SK-N-SH (cell line): Measurements from ENCODE around the gene SOX11. TPM values are rescaled to one million over a fixed set of nuclear protein-coding genes. Genes with fewer than 3 reads are reported as not detected.

Experiments
- CTCF ChIA-PET: fragments of 300-600, 350-600 bp; formaldehyde crosslinking; extraction: SDS; loops from one replicate; lab custom pipeline; 2021; lab: Yijun Ruan, JAX
- POLR2A ChIA-PET: fragments of 350-600 bp; sonication (Branson Sonifier 250); formaldehyde crosslinking; extraction: SDS; loops from one replicate; lab custom pipeline; 2020; ENCODE audit warnings: antibody characterized with exemption, inconsistent platforms; lab: Yijun Ruan, JAX
- DNase-seq: peaks from one replicate; pipeline ENCODE4 v3.0.0; 2012
- H2AFZ ChIP-seq: fragments of 200-600 bp; sonication (generic); 2 replicates; pipeline ENCODE4 v1.8.1; 2016; ENCODE audit warnings: antibody characterized with exemption, mild to moderate bottlenecking, low read depth
- H3F3A ChIP-seq: fragments of 200-600 bp; sonication (generic); replicated peaks from 2 replicates; pipeline ENCODE3; 2016; ENCODE audit warnings: antibody characterized with exemption, mild to moderate bottlenecking; ENCODE audit not compliant: insufficient read depth
- H3K27ac ChIP-seq, 2 experiments: fragments of 200-500 bp in 1 of 2; fragments of 200-600 bp in 1 of 2; sonication (Bioruptor generic) in 1 of 2; sonication (generic), shearing (Covaris generic) in 1 of 2; 2 replicates each; pipeline versions ENCODE4 v1.5.1 to v1.6.1; 2014 to 2016; ENCODE audit warnings: low read depth in 2 of 2, inconsistent platforms in 1 of 2, low read length in 1 of 2, mild to moderate bottlenecking in 1 of 2, mixed read lengths in 1 of 2
- H3K27me3 ChIP-seq: fragments of 200-600 bp; sonication (generic), shearing (Covaris generic); 2 replicates; pipeline ENCODE4 v1.6.1; 2016; ENCODE audit warnings: mixed run types; ENCODE audit not compliant: insufficient read depth
- H3K36me3 ChIP-seq, 2 experiments: fragments of 200-500 bp in 1 of 2; fragments of 200-600 bp in 1 of 2; sonication (Bioruptor generic) in 1 of 2; sonication (generic) in 1 of 2; replicated peaks in 1 of 2; 2 replicates each; pipeline versions ENCODE3 to v1.5.1; 2014 to 2016; ENCODE audit warnings: low read length in 1 of 2, mild to moderate bottlenecking in 1 of 2; ENCODE audit not compliant: insufficient read depth in 2 of 2, control insufficient read depth in 1 of 2
- H3K4me1 ChIP-seq, 2 experiments: fragments of 200-500 bp in 1 of 2; fragments of 200-600 bp in 1 of 2; sonication (Bioruptor generic) in 1 of 2; sonication (generic), shearing (Covaris generic) in 1 of 2; 2 replicates each; pipeline versions ENCODE4 v1.5.1 to v1.6.1; 2014 to 2016; ENCODE audit warnings: low read depth in 1 of 2, low read length in 1 of 2, mixed run types in 1 of 2; ENCODE audit not compliant: insufficient read depth in 2 of 2, control insufficient read depth in 1 of 2
- H3K4me2 ChIP-seq: fragments of 200-600 bp; sonication (generic), shearing (Covaris generic); 2 replicates; pipeline ENCODE4 v1.6.1; 2017; ENCODE audit warnings: mixed run types
- H3K4me3 ChIP-seq, 2 experiments: fragments of 200-500 bp in 1 of 2; fragments of 200-600 bp in 1 of 2; sonication (Bioruptor generic) in 1 of 2; sonication (generic), shearing (Covaris generic) in 1 of 2; 2 replicates each; pipeline versions ENCODE4 v1.5.1 to v1.8.1; 2014 to 2016; ENCODE audit warnings: low read depth in 2 of 2, inconsistent platforms in 1 of 2, low read length in 1 of 2, mild to moderate bottlenecking in 1 of 2, mixed read lengths in 1 of 2, moderate library complexity in 1 of 2
- H3K79me2 ChIP-seq: fragments of 200-600 bp; sonication (generic); 2 replicates; pipeline ENCODE4 v1.8.1; 2017; ENCODE audit warnings: mild to moderate bottlenecking; ENCODE audit not compliant: insufficient read depth
- H3K9ac ChIP-seq: fragments of 200-600 bp; sonication (generic); 2 replicates; pipeline ENCODE4 v1.6.1; 2017; ENCODE audit warnings: mixed run types
- H3K9me2 ChIP-seq: fragments of 200-600 bp; sonication (generic); 2 replicates; pipeline ENCODE4 v1.6.1; 2017; ENCODE audit warnings: mixed run types
- H3K9me3 ChIP-seq: fragments of 200-600 bp; sonication (generic); 2 replicates; pipeline ENCODE4 v1.6.1; 2017; ENCODE audit warnings: mixed run types, mild to moderate bottlenecking, moderate library complexity
- H4K20me1 ChIP-seq: fragments of 200-600 bp; sonication (generic); 2 replicates; pipeline ENCODE4 v1.6.1; 2017; ENCODE audit warnings: mild to moderate bottlenecking, mixed run types; ENCODE audit not compliant: insufficient read depth
- CHD2 ChIP-seq: fragments of 150-350 bp; IDR thresholded peaks from 2 replicates; pipeline ENCODE4 v1.6.1; 2018; ENCODE audit warnings: low read length; ENCODE audit not compliant: partially characterized antibody
- ELF1 ChIP-seq: IDR thresholded peaks from 2 replicates; pipeline ENCODE4 v1.4.0; 2012
- EP300 ChIP-seq, 2 experiments: IDR thresholded peaks; 2 replicates each; pipeline versions ENCODE4 v1.4.0 to v1.6.1; 2012; ENCODE audit warnings: borderline replicate concordance in 1 of 2, low read depth in 1 of 2, low read length in 1 of 2
- FOXJ3 ChIP-seq: sonication (generic); formaldehyde crosslinking; IDR thresholded peaks from 2 replicates; pipeline ENCODE4 v1.5.1; 2020; ENCODE audit warnings: mild to moderate bottlenecking, missing genetic modification reagents
- FOXM1 ChIP-seq: IDR thresholded peaks from 2 replicates; pipeline ENCODE4 v1.4.0; 2012; ENCODE audit warnings: low read depth, mild to moderate bottlenecking
- GABPA ChIP-seq: IDR thresholded peaks from 2 replicates; pipeline ENCODE4 v1.4.0; 2012; ENCODE audit warnings: low read depth, mild to moderate bottlenecking
- GATA2 ChIP-seq: sonication (generic); formaldehyde crosslinking; IDR thresholded peaks from 2 replicates; pipeline ENCODE4 v1.5.0; 2020; ENCODE audit warnings: mild to moderate bottlenecking, missing genetic modification reagents
- MXI1 ChIP-seq: IDR thresholded peaks from 2 replicates; pipeline ENCODE4 v1.6.1; 2012; ENCODE audit warnings: mild to moderate bottlenecking, low read depth, low read length, improper control_type of control experiment
- NRF1 ChIP-seq: IDR thresholded peaks from 2 replicates; pipeline ENCODE4 v1.6.1; 2012; ENCODE audit warnings: low read depth, mild to moderate bottlenecking, low read length
- RCOR1 ChIP-seq: fragments of 150-350 bp; IDR thresholded peaks from 2 replicates; pipeline ENCODE4 v1.6.1; 2017; ENCODE audit warnings: antibody characterized with exemption, low read length
- REST ChIP-seq: IDR thresholded peaks from 2 replicates; pipeline ENCODE4 v1.6.1; 2012; ENCODE audit warnings: mild to moderate bottlenecking, low read depth, low read length, moderate library complexity
- RFX5 ChIP-seq: IDR thresholded peaks from 2 replicates; pipeline ENCODE4 v1.6.1; 2012; ENCODE audit warnings: mild to moderate bottlenecking, improper control_type of control experiment, low read length
- RXRA ChIP-seq: IDR thresholded peaks from 2 replicates; pipeline ENCODE4 v1.4.0; 2012; ENCODE audit warnings: low read depth, mild to moderate bottlenecking, borderline replicate concordance
- SIN3A ChIP-seq: IDR thresholded peaks from 2 replicates; pipeline ENCODE4 v1.6.1; 2012; ENCODE audit warnings: low read depth, mild to moderate bottlenecking, low read length, moderate library complexity, borderline replicate concordance
- SMC3 ChIP-seq: IDR thresholded peaks from 2 replicates; pipeline ENCODE4 v1.6.1; 2012; ENCODE audit warnings: low read depth, low read length, improper control_type of control experiment
- TCF12 ChIP-seq: IDR thresholded peaks from 2 replicates; pipeline ENCODE4 v1.4.0; 2012
- TEAD4 ChIP-seq: IDR thresholded peaks from 2 replicates; pipeline ENCODE4 v1.4.0; 2012; ENCODE audit warnings: mild to moderate bottlenecking, borderline replicate concordance; ENCODE audit not compliant: insufficient read depth
- YY1 ChIP-seq: IDR thresholded peaks from 2 replicates; pipeline ENCODE4 v1.4.0; 2012; ENCODE audit warnings: low read depth, mild to moderate bottlenecking
- WGBS: methylation state at CpG from one replicate; pipeline ENCODE4 v1.1.6; 2017; ENCODE audit warnings: low lambda C conversion rate; 5-methylcytosine and 5-hydroxymethylcytosine counted together
- polyA plus RNA-seq, 3 experiments: library from polyadenylated mRNA; depleted of rRNA; stranded (reverse); fragments of >200 nt; gene quantifications; 2 replicates each; pipeline ENCODE4 v1.2.3, GENCODE V29; 2012
- TF ChIP-seq, protein P1 (sequence below): IDR thresholded peaks from 2 replicates; pipeline ENCODE4 v1.4.0; 2012; ENCODE audit warnings: low read depth
- TF ChIP-seq, protein P2 (sequence below): IDR thresholded peaks from 2 replicates; pipeline ENCODE4 v1.4.0; 2012; ENCODE audit warnings: low read depth, borderline replicate concordance

SOX11 gene
- polyA plus RNA-seq, 1 of the 3 experiments (the other 2 are of a cell fraction) = 3.4 TPM

DNA sequence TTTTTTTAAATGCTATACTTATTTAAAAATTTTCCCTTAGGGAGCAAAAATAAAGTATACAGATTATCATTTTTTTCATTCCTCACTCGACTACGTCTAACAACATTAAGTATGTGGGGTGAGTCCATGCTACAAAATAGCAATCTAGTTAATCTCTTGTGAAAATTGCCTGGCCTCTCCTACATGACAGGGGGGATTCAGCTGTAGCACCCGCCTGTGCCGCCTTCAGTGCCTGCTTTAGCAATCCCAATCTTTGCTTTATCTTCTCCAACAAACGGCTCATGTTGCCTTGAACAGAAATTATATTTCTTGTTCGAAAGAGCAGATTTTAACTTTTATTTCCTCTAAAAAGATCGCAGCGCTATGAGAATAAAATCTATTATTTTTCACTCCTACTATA is 2.4 kb upstream of the SOX11 start:
- WGBS = 72% methylated on average over 8 of the region's 8 CpGs
- Histone ChIP-seq H2AFZ (0 out of 2 replicates have a peak overlapping the region, but pooled peaks have one; percentile 80), H3K9me2 (no peaks in the 10 kb centered on the region), H3K79me2 (peaks cover 35% of the 10 kb centered on the region), H3K4me2 (peak overlapping the region; percentile 89), H3K4me1 (peaks cover 0 to 6% of the 10 kb centered on the region in 2 experiments; a peak in 2 of 4 replicates), H3K27ac (peak overlapping the region in 1 of 2 experiments; percentile 84; a peak in 1 of 4 replicates), H3K9ac (peak overlapping the region; percentile 86; the same call in 1 of the 2 replicates), H3K9me3 (no peaks in the 10 kb centered on the region), H4K20me1 (peaks cover 19% of the 10 kb centered on the region), H3K36me3 (no peaks in the 10 kb centered on the region), H3K4me3 (peak overlapping the region; percentile 91 to 95; a peak in 3 of 4 replicates), H3K27me3 (no peaks in the 10 kb centered on the region), H3F3A (peaks cover 13% of the 10 kb centered on the region)
- CTCF ChIA-PET = interaction anchor here (0.6 to 1.0 kb wide), 4 partner anchors 118 to 835 kb away, joined by 3 read pairs; no protein-coding TSS in a partner anchor
- TF ChIP-seq, protein P1, sequence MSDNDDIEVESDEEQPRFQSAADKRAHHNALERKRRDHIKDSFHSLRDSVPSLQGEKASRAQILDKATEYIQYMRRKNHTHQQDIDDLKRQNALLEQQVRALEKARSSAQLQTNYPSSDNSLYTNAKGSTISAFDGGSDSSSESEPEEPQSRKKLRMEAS = no peak
- TF ChIP-seq YY1 = no peak
- TF ChIP-seq RFX5 = no peak
- no peak for TF ChIP-seq CHD2
- no peak for TF ChIP-seq RCOR1
- TF ChIP-seq GABPA = no peak
- no peak for TF ChIP-seq REST
- no peak for TF ChIP-seq SMC3
- TF ChIP-seq FOXM1 = no peak
- TF ChIP-seq FOXJ3 (CRISPR knock-in tag) = no peak
- TF ChIP-seq SIN3A = no peak
- no peak for TF ChIP-seq RXRA
- no peak for DNase-seq
- POLR2A ChIA-PET = no interaction called here

DNA sequence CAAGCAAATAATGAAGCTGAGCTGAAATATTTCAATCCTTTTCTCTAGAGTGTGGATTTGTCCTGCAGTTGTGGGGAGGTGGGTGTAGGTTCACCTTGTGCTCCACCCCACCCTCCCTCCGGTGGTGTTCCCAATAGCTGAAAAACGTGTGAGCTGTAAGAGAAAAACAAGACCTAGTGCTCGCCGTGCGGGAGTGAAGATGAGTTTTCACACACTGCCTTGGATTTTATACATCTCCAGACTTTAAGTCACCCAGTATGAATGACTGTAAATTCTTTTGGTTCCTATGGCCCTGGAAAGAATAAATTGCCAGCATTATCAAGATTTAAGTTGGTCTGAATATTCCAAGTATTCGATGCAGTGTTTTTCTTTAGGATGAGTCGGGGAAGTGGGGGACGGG is 1.9 kb upstream of the SOX11 start:
- Histone ChIP-seq H3K27me3 (no peaks in the 10 kb centered on the region), H3K9me3 (no peaks in the 10 kb centered on the region), H3K9ac (peak overlapping the region; percentile 86), H4K20me1 (peaks cover 24% of the 10 kb centered on the region), H3K4me3 (peak overlapping the region; percentile 91 to 95), H3K4me1 (peaks cover 0 to 7% of the 10 kb centered on the region in 2 experiments; a peak in 2 of 4 replicates), H3K9me2 (no peaks in the 10 kb centered on the region), H3K4me2 (peak overlapping the region; percentile 89), H3K79me2 (peaks cover 40% of the 10 kb centered on the region), H2AFZ (peak overlapping the region; percentile 80), H3K36me3 (no peaks in the 10 kb centered on the region), H3F3A (peaks cover 18% of the 10 kb centered on the region), H3K27ac (peak overlapping the region; percentile 84 to 92)
- ChIA-PET POLR2A (no interaction called here), CTCF (interaction anchor here (0.6 to 1.4 kb wide), 6 partner anchors 16 to 1731 kb away, joined by 3 to 4 read pairs (median 3); no protein-coding TSS in a partner anchor)
- DNase-seq = no peak
- whole genome bisulfite sequencing = 21% methylated on average over 8 of the region's 8 CpGs
- TF ChIP-seq EP300 (IDR thresholded peaks at IDR 0.05; ENCODE audit: borderline replicate concordance in 1 of 2, low read depth in 1 of 2, low read length in 1 of 2) (no peak), NRF1 (no peak), TEAD4 (no peak), GATA2 (CRISPR knock-in tag) (no peak), GABPA (no peak), REST (no peak), TCF12 (no peak), MXI1 (no peak), ELF1 (no peak), YY1 (no peak)
- TF ChIP-seq, protein P2, sequence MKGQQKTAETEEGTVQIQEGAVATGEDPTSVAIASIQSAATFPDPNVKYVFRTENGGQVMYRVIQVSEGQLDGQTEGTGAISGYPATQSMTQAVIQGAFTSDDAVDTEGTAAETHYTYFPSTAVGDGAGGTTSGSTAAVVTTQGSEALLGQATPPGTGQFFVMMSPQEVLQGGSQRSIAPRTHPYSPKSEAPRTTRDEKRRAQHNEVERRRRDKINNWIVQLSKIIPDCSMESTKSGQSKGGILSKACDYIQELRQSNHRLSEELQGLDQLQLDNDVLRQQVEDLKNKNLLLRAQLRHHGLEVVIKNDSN = no peak
